GM23248 (cell line): ENCODE measurements around the gene HERPUD1. TPM values are rescaled to one million over a fixed set of nuclear protein-coding genes. Genes with fewer than 3 reads are reported as not detected.

Experiments used
- DNase-seq: peaks from one replicate; pipeline ENCODE4 v3.0.0-alpha.2; 2015
- H2AFZ ChIP-seq: fragments of 200-600 bp; sonication (generic); 2 replicates; pipeline ENCODE4 v1.6.1; 2016; ENCODE audit warnings: antibody characterized with exemption
- H3F3A ChIP-seq: fragments of 200-600 bp; sonication (generic); 2 replicates; pipeline ENCODE4 v1.6.1; 2016; ENCODE audit warnings: mild to moderate bottlenecking, antibody characterized with exemption, mixed run types; ENCODE audit not compliant: insufficient read depth
- H3K27ac ChIP-seq: fragments of 200-600 bp; sonication (generic); 2 replicates; pipeline ENCODE4 v1.5.1; 2016; ENCODE audit warnings: mild to moderate bottlenecking
- H3K27me3 ChIP-seq: fragments of 200-600 bp; sonication (generic); replicated peaks from 2 replicates; pipeline ENCODE4 v1.6.1; 2016; ENCODE audit warnings: mild to moderate bottlenecking; ENCODE audit not compliant: insufficient read depth
- H3K36me3 ChIP-seq: fragments of 200-600 bp; sonication (generic); 2 replicates; pipeline ENCODE4 v1.6.1; 2016; ENCODE audit warnings: low read depth, mild to moderate bottlenecking
- H3K4me1 ChIP-seq: fragments of 200-600 bp; sonication (generic); 2 replicates; pipeline ENCODE4 v1.6.1; 2016; ENCODE audit warnings: mild to moderate bottlenecking; ENCODE audit not compliant: insufficient read depth
- H3K4me2 ChIP-seq: fragments of 200-600 bp; sonication (generic); one replicate; pipeline ENCODE4 v1.6.1; 2016; ENCODE audit warnings: mild to moderate bottlenecking; ENCODE audit not compliant: unreplicated experiment
- H3K4me3 ChIP-seq: fragments of 200-600 bp; sonication (generic); 2 replicates; pipeline ENCODE4 v1.5.1; 2016; ENCODE audit warnings: mild to moderate bottlenecking
- H3K79me2 ChIP-seq: fragments of 200-600 bp; sonication (generic); 2 replicates; pipeline ENCODE4 v1.6.1; 2016; ENCODE audit warnings: mild to moderate bottlenecking; ENCODE audit not compliant: insufficient read depth
- H3K9ac ChIP-seq: fragments of 200-600 bp; sonication (generic); 2 replicates; pipeline ENCODE4 v1.6.1; 2016; ENCODE audit warnings: mild to moderate bottlenecking
- H3K9me2 ChIP-seq: fragments of 200-600 bp; sonication (generic); 2 replicates; pipeline ENCODE4 v1.6.1; 2016; ENCODE audit warnings: mixed run types, mild to moderate bottlenecking, moderate library complexity; ENCODE audit not compliant: insufficient read depth
- H3K9me3 ChIP-seq: fragments of 200-600 bp; sonication (generic); one replicate; pipeline ENCODE4 v1.6.1; 2017; ENCODE audit warnings: low read depth
- H4K20me1 ChIP-seq: fragments of 200-600 bp; sonication (generic); 2 replicates; pipeline ENCODE4 v1.6.0; 2016; ENCODE audit not compliant: insufficient read depth
- EZH2 ChIP-seq: fragments of 200-600 bp; sonication (generic); IDR thresholded peaks from 2 replicates; pipeline ENCODE4 v1.6.1; 2018; ENCODE audit warnings: antibody characterized with exemption, mild to moderate bottlenecking; ENCODE audit not compliant: insufficient read depth, poor library complexity, severe bottlenecking
- EZH2phosphoT487 ChIP-seq: fragments of 200-600 bp; sonication (generic); IDR thresholded peaks from 2 replicates; pipeline ENCODE4 v1.6.1; 2018; ENCODE audit warnings: antibody characterized with exemption, moderate library complexity, mild to moderate bottlenecking, low read depth; ENCODE audit not compliant: insufficient read depth
- WGBS, 2 experiments: methylation state at CpG; one replicate each; pipeline ENCODE4 v1.1.6; 2015 to 2017; ENCODE audit warnings: low lambda C conversion rate in 2 of 2, low coverage in 1 of 2; ENCODE audit errors: missing lambda C conversion rate in 2 of 2; 5-methylcytosine and 5-hydroxymethylcytosine counted together
- in situ Hi-C: fragments of 300-500 bp; cut with MboI; formaldehyde crosslinking; loops from 2 replicates; pipeline ENCODE4 v1.15.0; 2020
- polyA plus RNA-seq: library from polyadenylated mRNA; unstranded; fragments of >200 nt; fragmentation: Nextera tagmentation; extraction: Ambion mirVana; gene quantifications from 2 replicates; pipeline ENCODE4 v1.2.1, GENCODE V29; 2016
- total RNA-seq: library from RNA; depleted of rRNA; stranded (reverse); fragments of >200 nt; shearing (Covaris generic); gene quantifications from 2 replicates; pipeline ENCODE4 v1.2.3, GENCODE V29; 2014

Gene HERPUD1
- total and polyA plus RNA-seq, 2 experiments from 2014 or later, result 218 to 299 TPM

GRCh38 chr16:56912746-56913708 lies 18.9 kb upstream of the HERPUD1 start:
- Histone ChIP-seq H3K9ac (no peak overlapping the region), H3K4me1 (peaks cover 44% of the 10 kb centered on the region), H4K20me1 (no peaks in the 10 kb centered on the region), H3K36me3 (no peaks in the 10 kb centered on the region), H2AFZ (no peak overlapping the region), H3K27ac (0 out of 2 replicates have a peak overlapping the region, but pooled peaks have one; percentile 20), H3K9me2 (no peaks in the 10 kb centered on the region), H3K9me3 (no peaks in the 10 kb centered on the region), H3K79me2 (no peaks in the 10 kb centered on the region), H3K4me2 (peak overlapping the region; percentile 58), H3K4me3 (no peak overlapping the region), H3K27me3 (no peaks in the 10 kb centered on the region), H3F3A (peaks cover 25% of the 10 kb centered on the region)
- DNase-seq, result peak; percentile 87
- 87 to 88% methylated on average over 18 of the region's 18 CpGs for WGBS, 2 experiments
- in situ Hi-C loops, result no loop called here
- TF ChIP-seq EZH2phosphoT487 (no peak), EZH2 (no peak)

- Histone ChIP-seq H3K9ac (no peak overlapping the region), H3K79me2 (no peaks in the 10 kb centered on the region), H3K9me2 (no peaks in the 10 kb centered on the region), H3K36me3 (no peaks in the 10 kb centered on the region), H3K4me3 (no peak overlapping the region), H3K4me2 (no peak overlapping the region), H3K27me3 (0 out of 2 replicates have a peak, but pooled peaks cover 7% of the 10 kb centered on the region), H3F3A (peaks cover 24% of the 10 kb centered on the region), H3K27ac (no peak overlapping the region), H3K4me1 (peaks cover 40% of the 10 kb centered on the region), H4K20me1 (no peaks in the 10 kb centered on the region), H3K9me3 (no peaks in the 10 kb centered on the region), H2AFZ (no peak overlapping the region)
- WGBS, 2 experiments, result 86 to 92% methylated on average over 6 to 7 of the region's 7 CpGs
- DNase-seq, result no peak
- no peak for TF ChIP-seq EZH2
- no peak for TF ChIP-seq EZH2phosphoT487
- in situ Hi-C loops, result no loop called here
These were observed 17.0 kb upstream of the HERPUD1 start for GRCh38 chr16:56914896-56915295.

GRCh38 chr16:56915336-56916119 lies 16.4 kb upstream of the HERPUD1 start:
- no peak overlapping the region for H3K4me2 ChIP-seq
- TF ChIP-seq EZH2phosphoT487 (no peak), EZH2 (no peak)
- peaks cover 34% of the 10 kb centered on the region for H3K4me1 ChIP-seq
- 86 to 87% methylated on average over 13 of the region's 13 CpGs for WGBS, 2 experiments
- no peaks in the 10 kb centered on the region for H3K36me3 ChIP-seq
- no peak overlapping the region for H3K4me3 ChIP-seq
- H3K27ac ChIP-seq, result no peak overlapping the region
- H3K79me2 ChIP-seq, result no peaks in the 10 kb centered on the region
- H3K9me2 ChIP-seq, result no peaks in the 10 kb centered on the region
- no peak overlapping the region for H3K9ac ChIP-seq
- H2AFZ ChIP-seq, result no peak overlapping the region
- H3K9me3 ChIP-seq, result no peaks in the 10 kb centered on the region
- no peak for DNase-seq
- in situ Hi-C loops, result no loop called here
- H4K20me1 ChIP-seq, result no peaks in the 10 kb centered on the region
- peaks cover 18% of the 10 kb centered on the region for H3F3A ChIP-seq
- H3K27me3 ChIP-seq, result 0 out of 2 replicates have a peak, but pooled peaks cover 7% of the 10 kb centered on the region
